Mucosa of rectum (tissue), 2 donors: ENCODE measurements around the gene SAMM50.

Experiments used
- H3K27ac ChIP-seq, 2 donors: one replicate each; pipeline ENCODE4 v1.7.0; 2013; ENCODE audit warnings: inconsistent platforms in 2 of 2, low read depth in 2 of 2, low read length in 2 of 2
- H3K27me3 ChIP-seq, 2 donors: one replicate each; pipeline ENCODE4 v1.7.0; 2013; ENCODE audit warnings: low read length in 2 of 2; ENCODE audit not compliant: control insufficient read depth in 2 of 2, insufficient read depth in 2 of 2
- H3K36me3 ChIP-seq, 2 donors: one replicate each; pipeline ENCODE4 v1.7.0; 2013; ENCODE audit warnings: low read length in 2 of 2; ENCODE audit not compliant: control insufficient read depth in 2 of 2, insufficient read depth in 2 of 2
- H3K4me1 ChIP-seq, 2 donors: one replicate each; pipeline ENCODE4 v1.7.0; 2013; ENCODE audit warnings: low read length in 2 of 2, mild to moderate bottlenecking in 1 of 2; ENCODE audit not compliant: control insufficient read depth in 2 of 2, insufficient read depth in 2 of 2
- H3K4me3 ChIP-seq, 2 donors: one replicate each; pipeline ENCODE4 v1.7.0; 2013; ENCODE audit warnings: low read length in 2 of 2
- H3K9ac ChIP-seq, 2 donors: one replicate each; pipeline ENCODE4 v1.7.0; 2013; ENCODE audit warnings: low read length in 2 of 2, low read depth in 1 of 2, mild to moderate bottlenecking in 1 of 2
- H3K9me3 ChIP-seq, 2 donors: one replicate each; pipeline ENCODE4 v1.7.0; 2013; ENCODE audit warnings: low read length in 2 of 2; ENCODE audit not compliant: control insufficient read depth in 2 of 2
- donor health status: healthy.
- donor health status: Normal muscosa, but diverticular disease.

The SAMM50 gene

GRCh38 chr22:43998679-43999264 lies 43.5 kb downstream of the SAMM50 start:
- no peaks in the 10 kb centered on the region for H3K27me3 ChIP-seq
- H3K27ac ChIP-seq, result no peak overlapping the region
- H3K9ac ChIP-seq, result no peak overlapping the region
- H3K36me3 ChIP-seq, result peaks cover 28 to 45% of the 10 kb centered on the region in 2 donors
- H3K4me3 ChIP-seq, result no peak overlapping the region
- H3K4me1 ChIP-seq, result peaks cover 0 to 4% of the 10 kb centered on the region in 2 donors
- no peaks in the 10 kb centered on the region for H3K9me3 ChIP-seq

DNA sequence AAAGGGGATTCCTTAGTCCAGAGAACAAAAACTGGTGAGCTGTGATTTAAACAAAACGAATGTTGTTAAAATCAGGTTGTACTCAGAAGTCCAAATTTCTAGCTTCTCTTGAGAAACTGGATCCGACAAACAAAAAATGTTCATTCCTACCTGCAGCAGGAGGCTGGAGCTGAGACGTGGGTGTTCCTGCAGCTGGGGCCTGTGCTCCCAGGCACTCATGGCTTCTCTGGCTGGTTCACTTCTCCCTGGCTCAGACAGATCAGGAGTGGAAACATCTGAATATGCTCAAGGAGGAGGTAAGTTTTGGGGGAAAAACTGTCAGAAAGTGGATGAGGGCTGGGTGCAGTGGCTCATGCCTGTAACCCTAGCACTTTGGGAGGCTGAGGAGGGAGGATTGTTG lies 44.1 kb downstream of the SAMM50 start:
- peaks cover 25 to 39% of the 10 kb centered on the region in 2 donors for H3K36me3 ChIP-seq
- H3K9ac ChIP-seq, result no peak overlapping the region
- no peak overlapping the region for H3K4me3 ChIP-seq
- no peaks in the 10 kb centered on the region for H3K27me3 ChIP-seq
- no peaks in the 10 kb centered on the region for H3K9me3 ChIP-seq
- H3K4me1 ChIP-seq, result peaks cover 0 to 4% of the 10 kb centered on the region in 2 donors
- no peak overlapping the region for H3K27ac ChIP-seq

- Histone ChIP-seq H3K9me3 (no peaks in the 10 kb centered on the region), H3K27ac (no peak overlapping the region), H3K4me3 (no peak overlapping the region), H3K9ac (no peak overlapping the region), H3K4me1 (peaks cover 0 to 4% of the 10 kb centered on the region in 2 donors), H3K27me3 (no peaks in the 10 kb centered on the region), H3K36me3 (peaks cover 22 to 32% of the 10 kb centered on the region in 2 donors)
Measured at GRCh38 chr22:44000123-44000522, 44.9 kb downstream of the SAMM50 start.

GRCh38 chr22:44001521-44001920 lies 46.3 kb downstream of the SAMM50 start:
- Histone ChIP-seq H3K27ac (no peak overlapping the region), H3K4me3 (no peak overlapping the region), H3K36me3 (peaks cover 17 to 25% of the 10 kb centered on the region in 2 donors), H3K4me1 (no peaks in the 10 kb centered on the region), H3K27me3 (no peaks in the 10 kb centered on the region), H3K9me3 (no peaks in the 10 kb centered on the region), H3K9ac (no peak overlapping the region)

DNA sequence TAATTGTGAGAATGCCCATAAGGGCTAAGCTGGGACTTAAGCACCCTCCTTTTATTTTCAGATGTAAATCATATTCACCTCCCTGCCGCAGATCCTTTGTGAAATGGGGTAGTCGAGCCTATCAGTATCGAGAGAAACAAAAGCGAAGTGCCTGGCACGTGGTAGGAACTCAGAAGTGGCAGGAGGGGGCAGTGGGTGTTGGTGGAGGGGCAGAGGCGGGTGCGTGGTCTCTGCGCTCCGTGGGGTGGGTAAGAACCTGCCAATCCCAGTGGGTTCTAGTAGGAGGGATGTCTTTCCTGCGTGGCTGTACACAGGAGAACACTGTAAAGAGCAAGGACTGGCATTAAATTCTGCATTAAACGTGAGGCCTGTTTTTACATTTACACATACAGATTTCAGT lies 47.1 kb downstream of the SAMM50 start:
- Histone ChIP-seq H3K27ac (no peak overlapping the region), H3K27me3 (no peaks in the 10 kb centered on the region), H3K4me3 (no peak overlapping the region), H3K4me1 (no peaks in the 10 kb centered on the region), H3K36me3 (peaks cover 9 to 17% of the 10 kb centered on the region in 2 donors), H3K9me3 (no peaks in the 10 kb centered on the region), H3K9ac (no peak overlapping the region)

DNA sequence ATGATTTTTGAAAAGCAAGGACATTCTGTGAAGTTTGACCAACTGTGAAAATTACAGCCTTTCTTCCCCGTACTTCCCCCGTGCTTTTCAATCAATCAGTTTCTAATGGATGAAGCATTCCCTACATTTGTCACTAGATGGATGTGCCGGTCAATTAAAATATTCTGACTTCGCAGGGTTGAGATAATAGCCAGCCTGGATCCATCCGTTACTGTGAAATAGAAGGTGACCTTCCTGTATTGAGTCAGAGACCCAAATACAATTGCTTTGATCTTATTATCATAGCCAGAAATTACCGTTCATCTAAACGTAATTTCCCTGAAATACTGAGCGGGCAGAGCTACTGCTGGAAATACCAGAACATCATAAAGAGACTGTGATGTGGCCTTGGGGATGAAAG lies 47.8 kb downstream of the SAMM50 start:
- Histone ChIP-seq H3K4me1 (no peaks in the 10 kb centered on the region), H3K9me3 (no peaks in the 10 kb centered on the region), H3K27me3 (no peaks in the 10 kb centered on the region), H3K36me3 (peaks cover 6 to 15% of the 10 kb centered on the region in 2 donors), H3K27ac (no peak overlapping the region), H3K4me3 (no peak overlapping the region), H3K9ac (no peak overlapping the region)

GRCh38 chr22:44003405-44004103 lies 48.3 kb downstream of the SAMM50 start:
- H3K4me1 ChIP-seq, result no peaks in the 10 kb centered on the region
- H3K9me3 ChIP-seq, result no peaks in the 10 kb centered on the region
- peaks cover 3 to 9% of the 10 kb centered on the region in 2 donors for H3K36me3 ChIP-seq
- H3K4me3 ChIP-seq, result no peak overlapping the region
- no peaks in the 10 kb centered on the region for H3K27me3 ChIP-seq
- H3K9ac ChIP-seq, result no peak overlapping the region
- H3K27ac ChIP-seq, result no peak overlapping the region

- Histone ChIP-seq H3K4me3 (no peak overlapping the region), H3K9me3 (no peaks in the 10 kb centered on the region), H3K27me3 (no peaks in the 10 kb centered on the region), H3K9ac (no peak overlapping the region), H3K4me1 (no peaks in the 10 kb centered on the region), H3K27ac (no peak overlapping the region), H3K36me3 (peaks cover 0 to 4% of the 10 kb centered on the region in 2 donors)
Measured at GRCh38 chr22:44004104-44004460, 48.8 kb downstream of the SAMM50 start.

DNA sequence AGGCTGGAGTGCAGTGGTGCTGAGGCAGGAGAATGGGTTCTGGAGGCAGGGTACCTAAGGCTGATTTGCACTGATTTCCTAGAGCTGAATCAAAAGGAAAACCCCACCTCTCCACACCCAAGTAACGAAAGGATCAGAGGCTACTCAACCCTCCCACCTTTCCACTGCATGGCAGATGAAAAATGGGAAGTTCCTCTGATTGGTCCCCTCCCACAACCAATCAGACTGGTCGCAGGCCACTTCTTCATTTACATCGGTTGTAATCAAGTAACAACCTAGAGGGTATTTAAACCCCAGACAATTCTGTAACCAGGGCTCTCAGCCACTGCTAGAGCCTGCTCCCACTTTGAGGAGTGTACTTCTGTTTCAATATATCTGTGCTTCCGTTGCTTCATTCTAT lies 50.3 kb downstream of the SAMM50 start:
- H3K9ac ChIP-seq, result no peak overlapping the region
- H3K36me3 ChIP-seq, result no peaks in the 10 kb centered on the region
- H3K27ac ChIP-seq, result no peak overlapping the region
- H3K27me3 ChIP-seq, result no peaks in the 10 kb centered on the region
- H3K4me1 ChIP-seq, result no peaks in the 10 kb centered on the region
- H3K4me3 ChIP-seq, result no peak overlapping the region
- H3K9me3 ChIP-seq, result no peaks in the 10 kb centered on the region

DNA sequence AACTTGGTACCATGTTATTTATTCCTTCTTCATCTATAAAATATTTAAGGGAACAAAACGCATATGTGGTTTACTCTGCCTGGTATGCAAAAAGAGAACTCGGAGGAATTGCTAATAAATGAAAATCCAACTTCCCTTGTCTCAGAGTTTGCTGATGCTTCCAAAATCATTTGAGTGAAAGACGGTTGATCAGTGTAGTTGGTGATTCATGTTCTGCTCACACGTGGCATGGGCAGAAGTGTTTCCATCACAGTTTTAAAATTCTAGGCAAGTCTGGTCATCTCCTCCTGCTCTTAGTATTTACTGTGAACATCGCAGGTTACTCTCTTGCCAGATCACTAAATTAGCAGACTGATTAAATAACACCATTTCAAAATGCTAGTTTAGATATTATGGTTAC lies 56.9 kb downstream of the SAMM50 start:
- H3K4me1 ChIP-seq, result no peaks in the 10 kb centered on the region
- H3K9ac ChIP-seq, result no peak overlapping the region
- H3K9me3 ChIP-seq, result no peaks in the 10 kb centered on the region
- H3K27me3 ChIP-seq, result no peaks in the 10 kb centered on the region
- peak overlapping the region in 1 of 2 donors; percentile 32 for H3K27ac ChIP-seq
- no peak overlapping the region for H3K4me3 ChIP-seq
- H3K36me3 ChIP-seq, result no peaks in the 10 kb centered on the region
